GM21447 (cell line): ENCODE results near the gene KCTD2.
A peak's percentile ranks its signal among the peaks of the same experiment; 100 is the strongest.

Experiments used
- ATAC-seq: cut with Tn5 transposase; IDR thresholded peaks from one replicate; pipeline ENCODE4 v1.9.1; 2021; ENCODE audit not compliant: unreplicated experiment

The KCTD2 gene

DNA sequence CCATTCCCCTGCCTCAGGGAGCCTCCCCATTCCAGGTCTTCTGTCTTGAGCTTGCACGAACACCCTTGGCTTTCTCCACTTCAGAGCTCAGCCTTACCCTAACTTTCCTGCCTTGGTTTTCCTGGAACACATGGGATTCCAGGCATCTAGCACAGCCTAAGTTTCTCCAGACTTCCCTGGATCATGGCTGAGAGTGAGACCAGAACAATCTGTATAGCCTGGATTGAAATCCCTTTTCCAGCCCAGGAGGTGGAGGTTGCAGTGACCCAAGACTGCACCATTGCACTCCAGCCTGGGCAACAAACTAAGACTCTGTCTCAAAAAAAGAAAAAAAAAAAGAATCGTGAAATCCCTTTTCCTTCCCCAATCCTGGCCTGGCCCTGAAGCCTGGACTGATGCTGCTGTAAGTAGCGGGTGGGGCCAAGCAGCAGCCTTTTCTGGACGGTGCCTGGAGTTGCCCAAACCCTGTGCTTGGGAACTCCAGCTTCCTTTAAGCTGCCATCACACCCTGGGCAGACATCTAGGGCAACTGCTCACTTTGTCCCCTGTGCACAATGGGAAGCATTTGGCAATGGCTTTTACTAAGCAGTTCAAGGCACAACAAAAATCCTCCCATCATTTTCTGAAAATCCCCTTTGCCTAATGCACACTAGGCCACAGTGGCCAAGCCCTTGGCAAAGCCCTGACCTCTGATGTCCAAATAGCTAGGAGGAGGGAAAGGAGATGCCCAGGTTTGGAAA, 28.7 kb downstream of the KCTD2 start:
- no peak for ATAC-seq

DNA sequence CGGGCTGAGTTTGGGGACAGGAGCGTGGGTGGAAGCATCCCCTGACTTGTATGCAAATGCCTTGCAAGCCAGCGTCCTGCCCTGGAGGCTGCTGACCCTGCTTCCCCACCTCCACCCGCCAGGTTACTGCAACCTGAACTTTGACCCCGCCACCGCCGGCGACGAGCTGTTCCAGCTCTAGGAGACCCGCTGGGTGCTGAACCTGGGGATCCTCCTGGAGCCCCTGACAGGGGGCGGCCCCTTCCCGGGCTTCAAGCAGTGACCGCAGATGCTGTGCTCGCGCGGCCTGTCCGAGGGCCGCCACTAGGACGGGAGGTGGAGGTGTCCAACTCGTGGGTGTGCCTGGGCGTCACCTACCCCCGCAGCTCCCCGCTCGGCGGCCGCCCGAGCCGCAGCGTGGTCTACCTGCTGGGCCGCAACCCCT, 30.1 kb downstream of the KCTD2 start:
- ATAC-seq: no peak

DNA sequence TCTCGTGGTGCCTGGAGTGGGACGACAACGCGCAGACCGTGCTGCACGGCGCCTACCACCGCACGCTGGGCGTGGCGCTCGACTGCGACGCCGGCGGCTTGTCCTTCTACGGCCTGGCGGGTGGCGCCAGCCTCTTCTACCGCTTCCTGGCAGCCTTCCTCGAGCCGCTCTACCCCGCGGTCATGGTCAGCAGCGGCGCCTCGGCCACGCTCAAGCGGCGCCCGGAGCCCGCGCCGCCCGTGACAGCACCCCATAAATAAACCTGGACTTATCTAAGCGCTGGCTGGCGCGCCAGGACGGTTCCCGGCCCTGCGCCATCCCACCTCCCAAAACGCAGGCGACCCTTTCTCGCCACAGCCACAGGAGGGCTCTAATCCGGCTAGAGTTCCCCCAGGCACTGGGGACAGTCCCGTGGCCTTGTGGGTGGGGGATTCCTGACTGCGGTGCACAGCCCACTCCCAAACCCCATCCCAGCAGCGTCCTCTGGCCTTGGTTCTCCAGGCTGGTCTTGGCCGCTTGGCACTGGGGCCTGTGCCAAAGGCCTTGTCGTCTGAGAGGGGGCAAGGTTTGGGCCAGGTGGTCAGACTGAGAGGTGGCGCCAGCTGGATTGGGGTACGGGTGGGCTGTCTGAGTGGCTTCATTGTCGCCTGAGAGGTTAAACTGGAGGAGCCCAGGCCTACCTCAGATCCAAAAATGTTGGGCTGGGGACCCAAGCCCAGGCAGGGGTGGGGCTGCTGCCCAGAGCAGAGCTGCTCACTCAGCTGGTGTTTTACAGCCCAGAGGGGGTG, 30.7 kb downstream of the KCTD2 start:
- peak; percentile 36 for ATAC-seq

DNA sequence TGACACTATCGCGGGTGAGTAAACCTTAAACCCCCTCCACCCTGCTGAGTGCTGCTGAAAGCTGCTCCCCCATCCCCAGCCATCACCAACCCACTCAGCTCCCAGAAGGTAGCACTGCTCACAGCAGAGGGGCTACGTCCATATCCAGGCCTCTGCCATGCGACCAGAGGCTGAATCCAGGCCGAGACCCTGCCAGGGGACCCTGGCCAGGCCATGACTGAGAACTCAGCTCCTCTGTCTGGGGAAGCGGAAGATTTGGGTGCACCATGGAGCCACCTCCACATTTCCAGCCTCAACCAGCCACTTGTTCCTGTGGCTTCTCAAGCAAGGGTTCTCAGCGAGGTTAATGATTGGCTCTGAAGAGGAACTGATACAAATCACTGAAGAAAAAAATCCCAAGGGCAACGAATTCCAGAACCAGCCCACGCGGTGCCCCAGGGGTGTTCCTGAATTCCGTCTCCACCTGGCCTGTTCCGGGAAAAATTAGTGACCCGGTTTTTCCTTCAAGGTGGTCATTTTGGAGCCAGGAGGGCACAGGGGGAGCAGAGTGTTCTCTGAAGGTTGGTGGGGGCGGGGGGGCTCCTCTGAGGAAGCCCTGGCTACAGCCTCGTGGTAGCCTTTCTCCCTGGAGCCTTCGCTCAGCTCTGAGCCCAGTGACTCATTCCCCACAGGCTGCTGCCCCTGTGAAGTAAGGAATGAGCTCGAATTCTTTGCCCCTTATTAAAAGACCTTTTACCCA, 31.4 kb downstream of the KCTD2 start:
- ATAC-seq: peak; percentile 58

DNA sequence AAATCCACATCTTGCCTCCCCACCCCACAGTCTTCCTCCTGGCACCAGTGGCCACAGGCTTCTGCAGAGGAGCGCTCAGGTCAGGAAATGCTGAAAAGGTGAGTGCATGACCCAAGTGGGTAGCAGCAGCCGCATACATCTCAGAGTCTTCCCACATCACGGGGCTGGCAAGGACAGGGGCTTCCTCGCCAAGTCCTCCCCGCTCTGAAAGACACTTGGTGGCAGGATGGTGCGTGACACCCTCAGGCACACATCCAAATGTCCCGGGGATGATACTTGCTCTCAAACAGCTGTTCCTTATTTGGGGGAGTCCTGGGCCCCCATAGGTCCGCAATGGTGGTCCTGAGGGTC, 32.0 kb downstream of the KCTD2 start:
- no peak for ATAC-seq

DNA sequence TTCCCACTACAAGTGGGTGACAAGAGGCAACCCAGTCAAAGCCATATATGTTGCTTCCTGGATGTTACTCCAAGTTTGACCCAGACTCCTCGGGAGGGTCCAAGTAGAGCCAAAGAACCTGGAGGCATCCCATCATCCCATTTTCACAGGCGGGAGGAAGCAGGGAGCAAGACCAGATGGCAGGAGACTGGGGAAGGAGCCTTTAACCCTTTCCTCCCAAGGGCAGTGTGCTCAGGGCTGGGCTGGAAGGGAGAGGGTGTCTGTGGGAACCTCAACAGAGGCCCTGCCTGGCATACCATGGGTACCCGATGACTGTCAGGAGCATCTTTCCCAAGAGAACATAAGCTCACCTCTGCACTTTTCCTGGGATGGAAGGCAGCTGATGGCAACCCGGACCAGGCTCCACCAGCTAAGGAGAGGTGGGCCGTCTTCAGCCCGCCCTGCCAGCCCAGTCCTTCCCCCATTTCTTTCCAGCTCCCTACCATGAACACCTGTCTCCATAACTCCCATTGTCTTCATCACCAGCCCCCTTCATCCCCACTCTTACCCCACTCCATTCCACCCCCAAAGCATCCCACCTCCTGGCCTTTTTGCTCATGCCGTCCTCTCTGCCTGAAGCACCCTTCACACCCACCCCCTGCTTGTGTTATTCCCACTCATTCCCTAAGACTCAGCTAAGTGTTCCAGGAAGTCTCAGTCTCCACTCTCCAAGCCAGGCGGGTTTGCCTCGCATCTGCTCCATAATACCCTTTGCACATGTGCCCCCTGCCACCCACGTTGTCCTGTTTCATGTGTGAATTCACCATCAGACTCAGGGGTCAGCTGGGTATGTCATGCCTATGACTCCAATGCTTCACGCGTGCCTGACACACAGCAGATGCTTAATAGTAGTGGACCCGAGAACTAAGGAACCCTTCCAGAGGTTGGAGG, 34.9 kb downstream of the KCTD2 start:
- ATAC-seq: no peak

DNA sequence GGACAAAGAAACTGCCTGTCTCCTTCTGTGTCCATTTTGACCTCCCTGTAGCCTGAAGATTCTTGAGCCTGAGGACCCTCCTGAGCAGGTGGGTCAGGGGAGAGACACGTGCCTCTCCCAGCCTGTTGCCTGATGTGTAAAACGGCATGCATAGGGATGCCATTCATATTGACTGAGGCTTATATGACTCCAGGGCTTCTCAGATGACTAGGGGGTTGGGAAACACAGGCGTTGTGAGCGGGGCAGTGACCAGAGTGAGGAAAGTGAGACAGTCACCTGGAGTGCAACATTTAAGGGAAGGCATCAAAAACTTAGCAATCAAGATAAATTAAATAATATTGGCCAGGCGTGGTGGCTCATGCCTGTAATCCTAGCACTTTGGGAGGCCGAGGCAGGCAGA, 35.7 kb downstream of the KCTD2 start:
- no peak for ATAC-seq

DNA sequence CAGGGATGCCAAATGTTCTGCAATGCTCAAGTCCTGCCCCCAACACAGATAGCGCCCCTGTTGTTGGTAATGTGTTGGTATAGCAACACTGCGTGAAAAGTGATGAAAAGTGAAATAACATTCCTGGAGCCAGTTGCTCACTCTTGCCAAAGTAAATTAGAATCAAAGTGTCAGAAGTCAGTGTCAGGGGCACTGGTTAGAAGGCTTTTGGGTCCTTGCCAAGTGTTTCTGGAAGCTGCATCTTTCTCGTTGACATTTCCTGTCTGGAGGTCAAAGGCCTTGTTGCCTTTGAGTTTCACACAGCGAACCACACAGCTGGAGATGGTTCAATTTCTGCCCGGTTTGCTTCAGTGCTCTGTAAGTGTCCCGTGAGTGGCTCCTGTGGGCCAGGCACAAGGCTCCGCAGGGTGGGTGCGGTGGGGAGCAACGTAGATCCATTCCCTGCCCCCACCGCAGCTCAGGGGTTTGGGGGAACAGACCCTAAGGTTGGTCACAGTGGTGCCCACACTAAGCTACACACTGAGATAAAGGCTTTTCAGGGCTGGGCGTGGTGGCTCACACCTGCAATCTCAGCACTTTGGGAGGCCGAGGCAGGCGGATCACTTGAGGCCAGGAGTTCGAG, 37.1 kb downstream of the KCTD2 start:
- no peak for ATAC-seq

DNA sequence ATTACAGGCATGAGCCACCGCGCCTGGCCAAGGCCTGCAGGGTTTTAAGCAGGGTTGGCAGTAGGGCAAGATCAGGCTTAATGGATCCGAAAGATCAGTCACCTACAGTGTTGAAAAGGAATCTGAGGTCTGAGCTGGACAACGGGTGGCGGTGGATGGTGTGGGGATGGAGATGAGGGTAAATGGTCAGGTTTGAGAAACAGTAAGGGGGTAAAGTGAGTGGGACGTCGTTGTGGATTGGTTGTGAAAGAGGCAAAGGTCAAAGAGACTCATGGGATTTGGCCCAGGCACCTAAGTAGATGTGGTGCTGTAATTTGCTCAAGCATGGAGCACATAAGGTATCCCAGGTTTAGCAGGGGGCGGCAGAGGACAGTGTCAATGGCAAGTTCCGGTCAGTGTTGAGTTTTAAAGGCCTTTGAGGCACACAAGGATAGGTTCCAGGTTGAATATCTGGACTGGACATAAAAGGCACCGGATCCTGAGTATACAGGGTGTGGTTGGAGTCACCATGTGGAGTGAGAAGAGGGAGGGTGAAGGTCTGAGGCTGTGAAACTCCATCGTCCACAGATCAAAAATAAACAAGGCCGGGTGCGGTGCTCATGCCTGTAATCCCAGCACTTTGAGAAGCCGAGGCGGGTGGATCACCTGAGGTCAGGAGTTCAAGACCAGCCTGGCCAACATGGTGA, 39.6 kb downstream of the KCTD2 start:
- no peak for ATAC-seq

DNA sequence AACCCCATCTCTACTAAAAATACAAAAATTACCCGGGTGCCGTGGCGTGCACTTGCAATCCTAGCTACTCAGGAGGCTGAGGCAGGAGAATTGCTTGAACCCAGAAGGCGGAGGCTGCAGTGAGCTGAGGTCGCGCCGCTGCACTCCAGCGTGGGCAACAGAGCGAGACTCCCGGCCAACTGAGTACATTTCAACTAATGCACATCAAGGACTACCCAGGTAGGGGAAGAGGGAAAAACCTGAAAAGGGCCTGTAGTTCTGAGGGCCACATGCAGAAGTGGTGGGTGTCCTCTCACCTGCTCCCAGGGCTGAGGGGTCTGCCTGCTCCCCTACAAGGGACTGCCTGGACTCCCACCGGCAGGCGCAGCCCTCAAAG, 40.1 kb downstream of the KCTD2 start:
- no peak for ATAC-seq

DNA sequence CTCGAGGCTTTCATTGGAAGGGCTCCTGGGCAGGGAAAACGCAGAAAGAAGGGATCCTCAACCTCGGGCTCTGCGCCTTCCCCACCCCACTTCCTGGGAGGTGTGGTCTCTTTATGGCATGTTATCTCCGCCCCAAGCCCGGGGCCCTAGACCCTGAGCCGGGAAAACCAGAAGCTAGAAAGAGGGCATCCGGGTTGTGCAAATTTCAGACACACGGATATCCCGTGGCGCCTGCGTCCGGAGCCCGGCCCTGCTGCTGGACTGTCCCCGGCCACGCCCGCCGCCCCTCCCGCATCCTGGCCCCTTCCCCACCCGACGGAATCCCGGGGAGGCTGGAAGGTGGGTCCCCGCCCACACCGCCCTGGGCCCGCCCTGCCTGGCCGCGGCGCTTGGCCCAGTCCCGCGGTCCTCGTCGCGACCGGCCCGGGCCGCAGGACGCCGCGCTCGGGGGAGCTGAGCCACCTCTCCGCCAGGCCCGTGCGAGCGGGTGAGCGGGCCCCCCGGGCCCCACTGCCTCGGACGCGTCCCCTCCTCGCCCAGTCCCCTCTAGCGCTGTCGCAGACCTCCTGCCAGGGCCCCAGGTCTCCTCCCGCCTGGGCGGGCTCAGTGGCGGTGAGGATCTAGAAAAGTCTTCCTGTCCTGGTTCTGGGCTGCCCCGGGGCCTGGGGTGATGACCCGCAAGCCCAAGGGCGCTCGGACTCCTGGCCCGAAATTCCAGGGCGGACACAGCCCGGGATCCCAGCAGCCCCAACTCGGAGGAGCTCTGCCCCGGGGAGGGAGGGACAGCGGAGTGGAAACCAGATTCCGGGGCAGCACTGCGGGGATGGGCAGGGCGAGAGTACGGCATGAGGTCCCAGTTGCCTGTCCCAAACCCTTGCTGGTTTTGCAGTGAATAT, 40.8 kb downstream of the KCTD2 start, which contains the start of gene SLC16A5:
TSS of gene SLC16A5 (plus strand) at position 397 of the 896 bp plus-strand sequence. CDS start 5,683 bp downstream, outside the sequence.
- ATAC-seq: no peak

DNA sequence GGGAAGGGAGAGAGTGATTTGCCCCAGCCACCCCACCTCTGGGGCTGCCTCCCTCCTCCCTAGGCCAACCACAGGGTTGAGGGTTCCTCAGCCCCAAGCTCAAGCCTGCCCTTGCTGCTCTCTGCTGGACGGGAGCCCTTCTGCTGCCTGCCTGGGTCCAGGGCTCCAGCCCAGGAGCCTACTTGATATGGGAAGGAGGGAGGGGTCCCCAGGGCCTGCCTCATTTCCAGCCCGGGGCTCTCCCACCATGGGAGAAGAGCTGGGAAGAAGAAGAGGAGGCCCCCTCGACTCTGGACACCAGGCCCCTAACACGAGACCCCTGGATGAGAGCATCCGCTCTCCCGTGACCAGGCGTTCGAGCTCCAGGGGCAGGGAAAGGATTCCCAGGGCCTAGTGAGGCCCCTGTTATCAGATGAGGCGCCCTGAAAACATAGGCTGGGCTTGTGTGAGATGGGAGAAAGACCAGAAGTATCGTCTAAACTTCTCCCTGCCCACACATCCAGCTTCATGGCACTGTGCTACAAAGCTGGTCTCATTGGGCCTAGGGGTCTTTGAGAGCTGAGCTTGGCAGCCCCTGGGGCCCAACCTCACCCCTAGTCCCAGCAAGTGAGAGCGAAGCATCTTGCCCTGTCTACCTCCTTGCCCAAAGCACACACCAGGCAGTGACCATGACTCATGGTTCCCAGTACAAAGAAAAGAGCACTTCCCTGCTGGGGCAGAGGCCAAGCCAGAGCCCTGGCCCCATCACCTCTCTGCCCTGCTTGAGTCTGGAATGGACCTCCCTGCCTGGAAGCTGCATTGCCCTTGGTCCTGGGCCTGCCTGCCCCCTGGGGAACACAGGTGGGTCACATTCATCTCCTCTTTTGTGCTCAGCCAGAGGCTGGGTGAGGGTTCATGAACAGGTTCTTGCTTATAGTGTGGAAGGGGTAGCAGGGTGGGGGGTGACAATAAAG, 41.7 kb downstream of the KCTD2 start:
- no peak for ATAC-seq

DNA sequence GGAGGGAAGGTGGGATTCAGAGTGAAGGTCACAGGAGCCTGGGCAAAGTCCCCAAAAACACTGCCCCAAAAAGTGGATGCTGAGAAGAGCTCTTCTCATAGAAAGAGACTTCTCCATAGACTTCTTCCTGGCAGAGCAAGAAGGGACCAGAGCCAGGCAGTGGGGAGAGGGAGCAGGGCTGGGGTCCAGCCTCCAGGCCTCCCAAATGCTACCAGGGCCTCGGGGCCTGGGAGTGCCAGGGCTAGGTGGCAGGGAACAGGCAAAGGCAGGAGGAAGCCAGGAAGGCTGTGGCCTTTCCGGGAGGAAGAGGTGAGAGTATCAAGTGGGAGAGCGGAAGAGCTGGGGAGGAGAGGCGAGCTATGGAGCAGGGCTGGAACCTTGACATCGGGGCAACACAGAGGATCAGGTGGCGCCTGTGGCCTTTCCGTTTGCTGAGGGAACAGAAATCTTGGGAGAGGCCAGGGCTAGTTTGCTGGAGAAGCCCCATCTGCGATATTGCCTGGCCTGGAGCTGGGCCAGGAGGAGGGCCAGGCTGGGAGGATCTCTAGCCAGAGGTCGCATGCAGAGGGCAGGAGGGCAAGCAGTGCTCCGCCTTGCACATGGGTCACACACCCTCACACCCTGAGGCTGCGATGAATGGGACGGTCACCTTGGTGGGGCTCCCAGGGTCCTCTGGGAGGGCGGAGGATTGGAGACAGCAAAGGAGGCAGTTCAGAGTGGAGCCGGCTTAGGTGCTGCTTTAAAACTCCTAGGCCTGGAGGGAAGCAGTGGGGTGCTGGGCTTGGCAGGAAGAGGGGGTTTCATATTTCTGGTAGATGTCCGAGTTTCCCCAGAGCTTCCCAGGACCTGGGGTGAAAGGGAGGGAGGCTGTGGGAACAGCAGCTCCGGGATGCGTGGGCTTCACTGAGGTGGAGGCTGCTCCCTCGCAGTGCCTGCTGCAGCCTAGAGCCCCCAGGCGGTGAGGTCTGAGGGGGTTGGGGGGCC, 44.1 kb downstream of the KCTD2 start:
- no peak for ATAC-seq

DNA sequence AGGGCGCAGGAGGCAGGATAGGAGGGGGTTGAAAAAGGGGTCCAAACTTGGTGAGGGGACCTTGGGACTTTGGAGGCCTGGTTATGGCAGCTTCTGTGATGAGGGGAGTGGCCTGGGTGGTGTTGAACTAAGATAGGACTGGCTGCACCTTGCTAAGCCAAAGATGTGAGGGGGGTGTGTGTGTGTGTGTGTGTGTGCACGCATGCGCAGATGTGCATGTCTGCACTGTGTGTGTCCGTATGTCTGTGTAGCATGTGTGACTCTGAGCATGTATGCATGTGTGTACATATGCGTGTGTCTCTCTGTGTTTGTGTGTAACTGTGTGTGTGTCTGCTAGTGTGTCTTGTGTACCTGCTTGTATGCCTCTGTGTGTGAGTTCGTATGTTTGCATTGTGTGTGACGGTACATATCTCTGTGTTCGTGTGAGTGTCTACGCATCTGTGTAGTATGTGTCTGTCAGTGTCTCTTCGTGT, 44.9 kb downstream of the KCTD2 start:
- no peak for ATAC-seq

DNA sequence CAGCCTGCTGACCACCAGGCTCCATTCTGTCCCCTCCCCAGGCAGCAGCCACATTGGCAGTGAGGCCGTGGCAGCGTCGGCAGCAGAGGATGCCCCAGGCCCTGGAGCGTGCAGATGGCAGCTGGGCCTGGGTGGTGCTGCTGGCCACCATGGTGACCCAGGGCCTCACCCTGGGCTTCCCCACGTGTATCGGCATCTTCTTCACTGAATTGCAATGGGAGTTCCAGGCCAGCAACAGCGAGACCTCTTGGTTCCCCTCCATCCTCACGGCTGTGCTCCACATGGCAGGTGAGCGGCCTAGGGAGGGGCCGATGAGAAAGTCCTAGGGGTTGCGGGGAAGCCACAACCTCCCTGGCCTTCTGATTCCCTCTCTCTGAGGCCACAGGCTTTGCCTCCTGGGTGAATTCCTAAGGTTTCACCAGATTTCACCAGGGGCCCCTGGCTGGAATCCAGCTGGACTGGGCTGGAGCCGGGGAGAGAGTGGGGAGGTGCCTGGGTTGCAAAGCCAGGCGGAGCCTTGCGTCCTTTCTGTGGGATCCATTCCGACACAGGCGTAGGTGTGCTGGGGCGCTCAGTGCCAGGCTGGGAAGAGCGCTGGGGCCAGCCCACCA, 46.6 kb downstream of the KCTD2 start:
- ATAC-seq: no peak

DNA sequence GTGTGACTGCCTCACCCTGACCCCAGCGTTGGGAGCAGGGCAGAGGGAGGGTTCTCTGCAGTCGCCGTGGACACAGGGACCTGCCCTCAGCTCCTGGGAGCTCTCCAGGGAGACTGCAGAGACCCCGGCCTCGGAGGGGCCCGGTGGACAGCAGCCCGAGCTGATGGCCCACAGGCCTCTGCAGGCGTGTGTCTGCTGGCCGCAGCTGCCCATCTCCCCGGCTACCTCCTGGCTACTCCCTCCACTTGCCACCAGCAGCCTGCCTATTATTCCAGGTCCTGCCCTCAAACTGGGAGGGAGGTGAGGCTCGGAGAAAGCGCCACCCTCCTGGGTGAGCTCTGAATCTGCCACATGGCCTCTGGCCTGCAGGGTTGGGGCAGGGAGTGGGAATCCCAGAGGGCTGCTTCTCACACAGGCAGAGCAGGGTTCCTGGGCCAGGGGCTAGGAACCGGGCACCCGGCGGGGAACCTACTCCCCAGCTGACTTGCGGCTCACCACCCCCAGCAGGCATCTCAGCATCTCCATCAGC, 47.9 kb downstream of the KCTD2 start:
- no peak for ATAC-seq
